ENCODE results near the gene CRACR2B. TPM values are rescaled to one million over a fixed set of nuclear protein-coding genes. Genes with fewer than 3 reads are reported as not detected.

The CRACR2B gene
- total RNA-seq, 1 experiment from 2014 or later = 17.5 TPM

GRCh38 chr11:823441-824291 is 4.1 kb upstream of the CRACR2B start:
- intact Hi-C loops (cut with micrococcal nuclease; ENCODE audit: unreplicated experiment) = no loop called here
- Histone ChIP-seq H3F3A (ENCODE audit: insufficient read depth, low read depth) (peaks cover 19% of the 10 kb centered on the region; the same call in 1 of the 2 replicates), H3K4me2 (no peak overlapping the region), H3K9me3 (ENCODE audit: insufficient read depth, low read depth) (no peaks in the 10 kb centered on the region), H3K4me1 (replicated peaks; ENCODE audit: insufficient read depth) (peaks cover 33% of the 10 kb centered on the region), H2AFZ (no peak overlapping the region), H3K27ac (no peak overlapping the region), H3K27me3 (ENCODE audit: insufficient read depth, low read depth) (no peaks in the 10 kb centered on the region), H4K20me1 (ENCODE audit: insufficient read depth) (peaks cover 26% of the 10 kb centered on the region), H3K36me3 (ENCODE audit: low read depth) (no peaks in the 10 kb centered on the region), H3K9me2 (ENCODE audit: insufficient read depth) (no peaks in the 10 kb centered on the region), H3K4me3 (no peak overlapping the region), H3K79me2 (ENCODE audit: low read depth) (peaks cover 19% of the 10 kb centered on the region)
- no peak for TF ChIP-seq EZH2 (IDR thresholded peaks at IDR 0.05; ENCODE audit: low read depth)
- no peak for TF ChIP-seq CTCF (conservative IDR thresholded peaks at IDR 0.05)
- BruUV-seq (replicated peaks) = no TSS peak
- CTCF ChIA-PET = no interaction called here
- peak in 1 of 2 experiments; percentile 2 for DNase-seq
- POLR2A ChIA-PET (ENCODE audit: unreplicated experiment) = no interaction called here

- no peak for DNase-seq
- Histone ChIP-seq H3K27me3 (ENCODE audit: insufficient read depth, low read depth) (no peaks in the 10 kb centered on the region), H3K79me2 (ENCODE audit: low read depth) (peaks cover 19% of the 10 kb centered on the region), H2AFZ (no peak overlapping the region), H3K9me2 (ENCODE audit: insufficient read depth) (no peaks in the 10 kb centered on the region), H3F3A (ENCODE audit: insufficient read depth, low read depth) (peaks cover 14% of the 10 kb centered on the region; the same call in 1 of the 2 replicates), H3K4me1 (replicated peaks; ENCODE audit: insufficient read depth) (peaks cover 33% of the 10 kb centered on the region), H3K4me2 (no peak overlapping the region), H3K9me3 (ENCODE audit: insufficient read depth, low read depth) (no peaks in the 10 kb centered on the region), H3K27ac (no peak overlapping the region), H3K36me3 (ENCODE audit: low read depth) (no peaks in the 10 kb centered on the region), H3K4me3 (no peak overlapping the region), H4K20me1 (ENCODE audit: insufficient read depth) (peaks cover 26% of the 10 kb centered on the region)
- BruUV-seq (replicated peaks) = no TSS peak
- TF ChIP-seq CTCF (conservative IDR thresholded peaks at IDR 0.05) (no peak), EZH2 (IDR thresholded peaks at IDR 0.05; ENCODE audit: low read depth) (no peak)
- intact Hi-C loops (cut with micrococcal nuclease; ENCODE audit: unreplicated experiment) = no loop called here
- ChIA-PET CTCF (no interaction called here), POLR2A (ENCODE audit: unreplicated experiment) (no interaction called here)
Measured at GRCh38 chr11:824292-824880, 3.3 kb upstream of the CRACR2B start.

GRCh38 chr11:824942-825341 is 2.8 kb upstream of the CRACR2B start:
- Histone ChIP-seq H3K9me3 (ENCODE audit: insufficient read depth, low read depth) (no peaks in the 10 kb centered on the region), H2AFZ (no peak overlapping the region), H3F3A (ENCODE audit: insufficient read depth, low read depth) (peaks cover 14% of the 10 kb centered on the region; the same call in 1 of the 2 replicates), H3K27me3 (ENCODE audit: insufficient read depth, low read depth) (no peaks in the 10 kb centered on the region), H3K4me2 (peak overlapping the region; percentile 84), H3K4me3 (no peak overlapping the region), H4K20me1 (ENCODE audit: insufficient read depth) (peaks cover 26% of the 10 kb centered on the region), H3K36me3 (ENCODE audit: low read depth) (no peaks in the 10 kb centered on the region), H3K4me1 (replicated peaks; ENCODE audit: insufficient read depth) (peaks cover 33% of the 10 kb centered on the region), H3K79me2 (ENCODE audit: low read depth) (peaks cover 19% of the 10 kb centered on the region), H3K27ac (no peak overlapping the region), H3K9me2 (ENCODE audit: insufficient read depth) (no peaks in the 10 kb centered on the region)
- intact Hi-C loops (cut with micrococcal nuclease; ENCODE audit: unreplicated experiment) = no loop called here
- CTCF ChIA-PET = no interaction called here
- DNase-seq = peak in 1 of 2 experiments; percentile 0
- no TSS peak for BruUV-seq (replicated peaks)
- no peak for TF ChIP-seq CTCF (conservative IDR thresholded peaks at IDR 0.05)
- no peak for TF ChIP-seq EZH2 (IDR thresholded peaks at IDR 0.05; ENCODE audit: low read depth)
- POLR2A ChIA-PET (ENCODE audit: unreplicated experiment) = no interaction called here
